ENCODE results near the gene PLK3. TPM values are rescaled to one million over a fixed set of nuclear protein-coding genes. Genes with fewer than 3 reads are reported as not detected.
A peak's percentile ranks its signal among the peaks of the same experiment; 100 is the strongest.
"Not testable (repeated sequence)": the region's sequence is repeated elsewhere in the genome, so short reads cannot be mapped to it uniquely, and the experiment has no call there.

The PLK3 gene
- total RNA-seq, result 10 to 100 TPM; 33.0 to 47.2 TPM
- polyA plus RNA-seq (ENCODE audit: insufficient read length in 6 of 6), result 10 to 100 TPM in 4 of 6 donors, 1 to 10 TPM in 2; 8.1 to 14.7 (median 11.2) TPM
- long read RNA-seq, donor 1, partial matches to known transcripts, result 0 of 1 reads
- long read RNA-seq, donor 1, other reads (novel, unspliced or antisense), result 0 of 1 reads
- long read RNA-seq, donor 2, result 0 reads
- long read RNA-seq, donor 3, result 0 reads
- long read RNA-seq, donor 4, transcript PLK3-201 (15 exons, 2,492 nt), result major isoform, 17 of 35 reads
- long read RNA-seq, donor 4, partial matches to known transcripts, result 4 of 35 reads
- long read RNA-seq, donor 4, other reads (novel, unspliced or antisense), result 14 of 35 reads
- long read RNA-seq, donor 5, partial matches to known transcripts, result 0 of 2 reads
- long read RNA-seq, donor 5, other reads (novel, unspliced or antisense), result 0 of 2 reads
- long read RNA-seq, donor 6, partial matches to known transcripts, result 0 of 4 reads
- long read RNA-seq, donor 6, other reads (novel, unspliced or antisense), result 0 of 4 reads
- long read RNA-seq, donor 7, result 0 reads
- long read RNA-seq, donor 8, partial matches to known transcripts, result 0 of 1 reads
- long read RNA-seq, donor 8, other reads (novel, unspliced or antisense), result 0 of 1 reads
- long read RNA-seq, donor 9, result 0 reads
- long read RNA-seq, donor 10, transcript PLK3-201 (15 exons, 2,492 nt), result major isoform, 24 of 38 reads
- long read RNA-seq, donor 10, partial matches to known transcripts, result 6 of 38 reads
- long read RNA-seq, donor 10, other reads (novel, unspliced or antisense), result 8 of 38 reads
- long read RNA-seq, donor 11, partial matches to known transcripts, result 0 of 5 reads
- long read RNA-seq, donor 11, other reads (novel, unspliced or antisense), result 0 of 5 reads
- long read RNA-seq, donor 12, partial matches to known transcripts, result 0 of 7 reads
- long read RNA-seq, donor 12, other reads (novel, unspliced or antisense), result 5 of 7 reads

GRCh38 chr1:44799770-44800584, at the start of gene PLK3:
PLK3 (plus strand) TSS chr1:44800377; CDS start chr1:44800464, 87 bp downstream.
- intact Hi-C loops (cut with DNase I), result no loop called here
- H3K27me3 ChIP-seq, result no peaks in the 10 kb centered on the region
- H3K9me3 ChIP-seq, result no peaks in the 10 kb centered on the region
- peaks cover 0 to 30% of the 10 kb centered on the region in 2 donors for H3K36me3 ChIP-seq
- ATAC-seq, result peak; percentile 96
- peak within 1 kb of the TSS; percentile 84 to 97 for H3K4me3 ChIP-seq
- DNase-seq, result peak; percentile 98 to 99 (median 98)
- H3K27ac ChIP-seq, result peak within 1 kb of the TSS; percentile 89 to 98
- TF ChIP-seq CTCF (IDR thresholded peaks at IDR 0.05), result peak; percentile 89 to 92
- H3K4me1 ChIP-seq, result peaks cover 2 to 45% of the 10 kb centered on the region in 2 donors

GRCh38 chr1:44757420-44757819, 42.8 kb upstream of the PLK3 start:
- ATAC-seq (no peak), DNase-seq (no peak)
- no peaks in the 10 kb centered on the region for H3K27me3 ChIP-seq
- no peak overlapping the region for H3K4me3 ChIP-seq
- H3K4me1 ChIP-seq, result no peaks in the 10 kb centered on the region
- H3K36me3 ChIP-seq, result peaks cover 0 to 67% of the 10 kb centered on the region in 2 donors
- intact Hi-C loops (cut with DNase I), result no loop called here
- no peaks in the 10 kb centered on the region for H3K9me3 ChIP-seq
- TF ChIP-seq CTCF (IDR thresholded peaks at IDR 0.05), result no peak
- H3K27ac ChIP-seq, result no peak overlapping the region

GRCh38 chr1:44759077-44759476, 41.1 kb upstream of the PLK3 start:
- no peak for DNase-seq
- intact Hi-C loops (cut with DNase I), result no loop called here

GRCh38 chr1:44760876-44761275, 39.3 kb upstream of the PLK3 start:
- no peak for DNase-seq
- Histone ChIP-seq H3K27ac (no peak overlapping the region), H3K9me3 (no peaks in the 10 kb centered on the region), H3K4me3 (no peak overlapping the region), H3K27me3 (no peaks in the 10 kb centered on the region), H3K36me3 (peaks cover 0 to 49% of the 10 kb centered on the region in 2 donors), H3K4me1 (no peaks in the 10 kb centered on the region)
- no peak for ATAC-seq
- TF ChIP-seq CTCF (IDR thresholded peaks at IDR 0.05), result no peak
- intact Hi-C loops (cut with DNase I), result no loop called here

More at GRCh38 chr1:44759077-44759476, 41.1 kb upstream of the PLK3 start:
- Histone ChIP-seq H3K27ac (no peak overlapping the region), H3K4me1 (no peaks in the 10 kb centered on the region), H3K4me3 (no peak overlapping the region), H3K36me3 (peaks cover 0 to 62% of the 10 kb centered on the region in 2 donors), H3K9me3 (no peaks in the 10 kb centered on the region), H3K27me3 (no peaks in the 10 kb centered on the region)
- no peak for ATAC-seq
- TF ChIP-seq CTCF (IDR thresholded peaks at IDR 0.05), result no peak

GRCh38 chr1:44766421-44766820, 33.8 kb upstream of the PLK3 start:
- H3K27me3 ChIP-seq; ATAC-seq; intact Hi-C loops (cut with DNase I); H3K4me3 ChIP-seq; H3K9me3 ChIP-seq; H3K27ac ChIP-seq; H3K4me1 ChIP-seq; DNase-seq: not testable (repeated sequence)
- peaks cover 0 to 47% of the 10 kb centered on the region in 2 donors for H3K36me3 ChIP-seq
